T-helper 2 cell (primary cell): ENCODE data around the gene ANKRD63.

ENCODE experiments used
- DNase-seq, 5 experiments: peaks; one replicate each; pipeline versions ENCODE4 v3.0.0 to v3.0.0-alpha.2; 2012 to 2022

ANKRD63 gene

GRCh38 chr15:40313531-40314398 is 30.9 kb upstream of the ANKRD63 start:
- peak in 2 of 5 experiments; percentile 59 to 60 for DNase-seq

GRCh38 chr15:40312370-40313158 is 29.7 kb upstream of the ANKRD63 start:
- DNase-seq, result no peak

- DNase-seq, result no peak
Measured at GRCh38 chr15:40310993-40311392, 28.1 kb upstream of the ANKRD63 start.

GRCh38 chr15:40310001-40310959 is 27.4 kb upstream of the ANKRD63 start:
- DNase-seq, result peak in 4 of 5 experiments; percentile 28 to 71 (median 38)

GRCh38 chr15:40309344-40309862 is 26.5 kb upstream of the ANKRD63 start:
- DNase-seq, result no peak

GRCh38 chr15:40307421-40308211 is 24.8 kb upstream of the ANKRD63 start, which contains the start of gene PLCB2:
Gene PLCB2 (minus strand): TSS chr15:40307935. CDS start chr15:40307672, 263 bp downstream.
- peak; percentile 32 to 82 (median 59) for DNase-seq

- DNase-seq, result peak in 1 of 5 experiments; percentile 31
Measured at GRCh38 chr15:40306908-40307307, 24.0 kb upstream of the ANKRD63 start.

GRCh38 chr15:40306371-40306770 is 23.5 kb upstream of the ANKRD63 start:
- no peak for DNase-seq

- DNase-seq, result no peak
Measured at GRCh38 chr15:40305281-40305680, 22.4 kb upstream of the ANKRD63 start.

GRCh38 chr15:40303576-40303975 is 20.7 kb upstream of the ANKRD63 start:
- DNase-seq, result no peak

GRCh38 chr15:40302981-40303380 is 20.1 kb upstream of the ANKRD63 start:
- DNase-seq, result no peak

GRCh38 chr15:40302288-40302886 is 19.5 kb upstream of the ANKRD63 start:
- no peak for DNase-seq

GRCh38 chr15:40301467-40302179 is 18.8 kb upstream of the ANKRD63 start:
- no peak for DNase-seq

GRCh38 chr15:40300771-40301170 is 17.9 kb upstream of the ANKRD63 start:
- no peak for DNase-seq

GRCh38 chr15:40300367-40300766 is 17.5 kb upstream of the ANKRD63 start:
- DNase-seq, result no peak

- DNase-seq, result no peak
Measured at GRCh38 chr15:40298216-40298935, 15.5 kb upstream of the ANKRD63 start.

- no peak for DNase-seq
Measured at GRCh38 chr15:40297356-40297755, 14.5 kb upstream of the ANKRD63 start.

GRCh38 chr15:40296561-40297230 is 13.8 kb upstream of the ANKRD63 start:
- no peak for DNase-seq
